HCEC 1CT (cell line): Measurements from ENCODE around the gene MEIS2.

Source experiments
- DNase-seq: peaks from one replicate; pipeline ENCODE4 v3.0.0-alpha.2; 2017

Gene MEIS2

GRCh38 chr15:37100109-37100965 is at the start of gene MEIS2:
MEIS2 (minus strand) TSS chr15:37100549; CDS start chr15:37099466, 1,083 bp downstream.
- peak; percentile 87 for DNase-seq

- no peak for DNase-seq
Measured at GRCh38 chr15:37149146-37149545, 48.8 kb upstream of the MEIS2 start.

GRCh38 chr15:37148714-37149113 is 48.4 kb upstream of the MEIS2 start:
- no peak for DNase-seq

- DNase-seq, result no peak
Measured at GRCh38 chr15:37143351-37143750, 43.0 kb upstream of the MEIS2 start.

- peak; percentile 38 for DNase-seq
Measured at GRCh38 chr15:37142371-37142770, 42.0 kb upstream of the MEIS2 start.

- DNase-seq, result peak; percentile 59
Measured at GRCh38 chr15:37140531-37141058, 40.2 kb upstream of the MEIS2 start.

- no peak for DNase-seq
Measured at GRCh38 chr15:37138591-37139215, 38.4 kb upstream of the MEIS2 start.

- DNase-seq, result no peak
Measured at GRCh38 chr15:37137221-37137620, 36.9 kb upstream of the MEIS2 start.

- peak; percentile 58 for DNase-seq
Measured at GRCh38 chr15:37136666-37137065, 36.3 kb upstream of the MEIS2 start.

- DNase-seq, result peak; percentile 31
Measured at GRCh38 chr15:37135225-37135624, 34.9 kb upstream of the MEIS2 start.

GRCh38 chr15:37134699-37135131 is 34.4 kb upstream of the MEIS2 start:
- DNase-seq, result peak; percentile 57

- no peak for DNase-seq
Measured at GRCh38 chr15:37134244-37134643, 33.9 kb upstream of the MEIS2 start.

- DNase-seq, result peak; percentile 53
Measured at GRCh38 chr15:37133602-37134001, 33.3 kb upstream of the MEIS2 start.

- DNase-seq, result no peak
Measured at GRCh38 chr15:37132826-37133417, 32.6 kb upstream of the MEIS2 start.

- DNase-seq, result no peak
Measured at GRCh38 chr15:37131621-37132020, 31.3 kb upstream of the MEIS2 start.

- DNase-seq, result no peak
Measured at GRCh38 chr15:37130356-37130755, 30.0 kb upstream of the MEIS2 start.

- peak; percentile 61 for DNase-seq
Measured at GRCh38 chr15:37125143-37125542, 24.8 kb upstream of the MEIS2 start.

GRCh38 chr15:37124331-37124730 is 24.0 kb upstream of the MEIS2 start:
- no peak for DNase-seq

GRCh38 chr15:37122703-37123102 is 22.4 kb upstream of the MEIS2 start:
- no peak for DNase-seq

- DNase-seq, result no peak
Measured at GRCh38 chr15:37121492-37121891, 21.1 kb upstream of the MEIS2 start.

- DNase-seq, result no peak
Measured at GRCh38 chr15:37117030-37117429, 16.7 kb upstream of the MEIS2 start.

GRCh38 chr15:37115538-37115937 is 15.2 kb upstream of the MEIS2 start:
- no peak for DNase-seq

- no peak for DNase-seq
Measured at GRCh38 chr15:37112971-37113670, 12.8 kb upstream of the MEIS2 start.
